ENCODE data around the gene KDM5A.

Gene KDM5A

GRCh38 chr12:267581-268482 is 121.3 kb downstream of the KDM5A start:
- TF ChIP-seq, protein P1, sequence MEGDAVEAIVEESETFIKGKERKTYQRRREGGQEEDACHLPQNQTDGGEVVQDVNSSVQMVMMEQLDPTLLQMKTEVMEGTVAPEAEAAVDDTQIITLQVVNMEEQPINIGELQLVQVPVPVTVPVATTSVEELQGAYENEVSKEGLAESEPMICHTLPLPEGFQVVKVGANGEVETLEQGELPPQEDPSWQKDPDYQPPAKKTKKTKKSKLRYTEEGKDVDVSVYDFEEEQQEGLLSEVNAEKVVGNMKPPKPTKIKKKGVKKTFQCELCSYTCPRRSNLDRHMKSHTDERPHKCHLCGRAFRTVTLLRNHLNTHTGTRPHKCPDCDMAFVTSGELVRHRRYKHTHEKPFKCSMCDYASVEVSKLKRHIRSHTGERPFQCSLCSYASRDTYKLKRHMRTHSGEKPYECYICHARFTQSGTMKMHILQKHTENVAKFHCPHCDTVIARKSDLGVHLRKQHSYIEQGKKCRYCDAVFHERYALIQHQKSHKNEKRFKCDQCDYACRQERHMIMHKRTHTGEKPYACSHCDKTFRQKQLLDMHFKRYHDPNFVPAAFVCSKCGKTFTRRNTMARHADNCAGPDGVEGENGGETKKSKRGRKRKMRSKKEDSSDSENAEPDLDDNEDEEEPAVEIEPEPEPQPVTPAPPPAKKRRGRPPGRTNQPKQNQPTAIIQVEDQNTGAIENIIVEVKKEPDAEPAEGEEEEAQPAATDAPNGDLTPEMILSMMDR (IDR thresholded peaks at IDR 0.05; ENCODE audit: borderline replicate concordance, insufficient read depth, low read depth, low read length) = no peak
- no peak overlapping the region for H3K4me3 ChIP-seq (ENCODE audit: low read depth, low read length)

- no peak overlapping the region for H3K4me3 ChIP-seq (ENCODE audit: low read depth, low read length)
- TF ChIP-seq, protein P1 (IDR thresholded peaks at IDR 0.05; ENCODE audit: borderline replicate concordance, insufficient read depth, low read depth, low read length) = no peak
Observed at GRCh38 chr12:265096-265495, 124.0 kb downstream of the KDM5A start.

DNA sequence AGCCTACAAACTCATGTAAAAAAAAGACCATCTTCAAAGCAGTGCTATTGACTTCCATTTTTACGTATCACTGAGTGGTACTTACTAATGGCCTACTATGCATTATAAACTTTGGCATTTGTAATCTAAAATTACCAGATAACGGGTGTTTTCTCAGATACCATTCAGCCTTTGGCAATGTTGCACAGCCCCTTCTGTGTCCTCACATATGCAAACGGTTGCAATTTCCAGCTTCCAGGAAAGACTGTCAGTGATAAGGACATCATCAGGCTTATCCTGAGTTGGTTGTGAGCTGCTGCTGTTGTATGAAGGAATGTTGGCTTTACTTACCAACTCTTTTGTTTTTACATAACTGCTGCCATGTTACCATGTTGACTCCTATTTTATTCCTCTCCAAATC is 124.9 kb downstream of the KDM5A start:
- H3K4me3 ChIP-seq (ENCODE audit: low read depth, low read length) = no peak overlapping the region
- TF ChIP-seq, protein P1 (IDR thresholded peaks at IDR 0.05; ENCODE audit: borderline replicate concordance, insufficient read depth, low read depth, low read length) = no peak

DNA sequence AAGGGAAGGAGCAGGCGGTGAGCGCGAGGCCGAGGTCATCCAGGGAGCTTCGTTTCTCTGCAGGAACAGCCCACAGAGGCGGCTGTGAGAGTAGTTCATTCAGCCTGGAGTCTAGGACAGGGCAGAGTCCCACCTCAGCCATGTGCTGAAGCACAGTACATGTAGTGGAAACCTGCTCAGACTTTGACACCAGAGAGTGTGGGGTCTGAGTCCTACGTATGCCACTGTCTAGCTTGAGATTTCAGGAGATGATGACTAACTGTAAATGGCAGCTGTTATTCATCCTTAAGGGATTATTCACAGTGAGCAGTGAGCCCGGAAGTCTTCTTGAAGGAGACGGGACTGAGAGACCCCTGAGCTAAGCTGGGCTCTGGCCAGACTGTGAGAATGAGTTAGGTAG is 125.5 kb downstream of the KDM5A start:
- H3K4me3 ChIP-seq (ENCODE audit: low read depth, low read length) = no peak overlapping the region
- TF ChIP-seq, protein P1 (IDR thresholded peaks at IDR 0.05; ENCODE audit: borderline replicate concordance, insufficient read depth, low read depth, low read length) = no peak

- H3K4me3 ChIP-seq (ENCODE audit: low read depth, low read length) = no peak within 1 kb of the TSS
- TF ChIP-seq, protein P1 (IDR thresholded peaks at IDR 0.05; ENCODE audit: borderline replicate concordance, insufficient read depth, low read depth, low read length) = no peak
Observed at GRCh38 chr12:262817-263216, 126.3 kb downstream of the KDM5A start, which contains the start of gene SLC6A13. Gene SLC6A13, minus strand, starts transcription at chr12:262836. Its CDS starts 2,784 bp downstream, at chr12:260052.

DNA sequence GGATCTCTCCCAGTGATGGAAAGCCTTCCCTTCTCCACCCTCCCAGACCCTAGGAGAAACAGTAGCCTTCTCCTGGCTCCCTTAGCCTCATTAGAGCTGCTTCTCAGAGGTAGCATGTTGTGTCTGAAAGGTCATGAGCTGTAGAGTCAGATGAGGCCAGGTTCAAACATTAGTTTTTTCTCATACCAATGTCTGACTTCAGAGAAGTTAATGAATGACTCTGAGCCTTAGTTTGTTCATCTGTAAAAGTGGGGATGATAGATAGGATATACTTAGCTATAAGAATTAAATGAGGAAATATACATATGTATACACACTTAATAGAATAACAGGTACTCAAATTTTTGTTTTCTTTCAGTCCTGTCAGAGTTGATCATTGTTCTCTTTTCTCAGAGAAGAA is 127.0 kb downstream of the KDM5A start:
- TF ChIP-seq, protein P1 (IDR thresholded peaks at IDR 0.05; ENCODE audit: borderline replicate concordance, insufficient read depth, low read depth, low read length) = no peak
- no peak overlapping the region for H3K4me3 ChIP-seq (ENCODE audit: low read depth, low read length)

Data from GM12875 (cell line).